Stomach (tissue), 4 donors: ENCODE measurements around the gene PERM1.

Experiments used
- POLR2A ChIP-seq, 4 donors: fragments of 450-650 bp; IDR thresholded peaks; one replicate each; pipeline ENCODE4 v1.6.1; 2016; ENCODE audit warnings: antibody characterized with exemption in 4 of 4, control low read depth in 2 of 4, mild to moderate bottlenecking in 1 of 4, moderate library complexity in 1 of 4
- TF ChIP-seq, protein P1 (sequence below), 7 experiments: fragments of 450-650 bp in 4 of 7; fragments of 200-600 bp in 3 of 7; sonication (generic) in 3 of 7; IDR thresholded peaks; one replicate each; pipeline ENCODE4 v1.5.1; 2016 to 2019; ENCODE audit warnings: antibody characterized with exemption in 7 of 7, control low read depth in 2 of 7, mild to moderate bottlenecking in 1 of 7

DNA sequence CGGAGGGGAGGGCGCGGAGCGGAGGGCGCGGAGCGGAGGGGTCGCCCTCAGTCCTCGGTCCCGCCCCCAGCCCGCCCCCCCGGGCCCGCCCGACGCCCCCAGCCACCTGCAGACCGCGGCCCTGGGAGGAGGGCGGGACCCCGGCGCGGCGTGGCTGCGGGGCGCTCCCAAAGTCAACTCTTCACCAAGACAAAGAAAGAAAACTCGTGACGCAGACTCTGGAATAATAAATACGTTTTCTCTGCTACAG is 16.8 kb upstream of the PERM1 start:
- no peak for TF ChIP-seq POLR2A (IDR thresholded peaks at IDR 0.05)
- TF ChIP-seq, protein P1, sequence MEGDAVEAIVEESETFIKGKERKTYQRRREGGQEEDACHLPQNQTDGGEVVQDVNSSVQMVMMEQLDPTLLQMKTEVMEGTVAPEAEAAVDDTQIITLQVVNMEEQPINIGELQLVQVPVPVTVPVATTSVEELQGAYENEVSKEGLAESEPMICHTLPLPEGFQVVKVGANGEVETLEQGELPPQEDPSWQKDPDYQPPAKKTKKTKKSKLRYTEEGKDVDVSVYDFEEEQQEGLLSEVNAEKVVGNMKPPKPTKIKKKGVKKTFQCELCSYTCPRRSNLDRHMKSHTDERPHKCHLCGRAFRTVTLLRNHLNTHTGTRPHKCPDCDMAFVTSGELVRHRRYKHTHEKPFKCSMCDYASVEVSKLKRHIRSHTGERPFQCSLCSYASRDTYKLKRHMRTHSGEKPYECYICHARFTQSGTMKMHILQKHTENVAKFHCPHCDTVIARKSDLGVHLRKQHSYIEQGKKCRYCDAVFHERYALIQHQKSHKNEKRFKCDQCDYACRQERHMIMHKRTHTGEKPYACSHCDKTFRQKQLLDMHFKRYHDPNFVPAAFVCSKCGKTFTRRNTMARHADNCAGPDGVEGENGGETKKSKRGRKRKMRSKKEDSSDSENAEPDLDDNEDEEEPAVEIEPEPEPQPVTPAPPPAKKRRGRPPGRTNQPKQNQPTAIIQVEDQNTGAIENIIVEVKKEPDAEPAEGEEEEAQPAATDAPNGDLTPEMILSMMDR (IDR thresholded peaks at IDR 0.05) = no peak
